ENCODE measurements around the gene SLC25A33.

DNA sequence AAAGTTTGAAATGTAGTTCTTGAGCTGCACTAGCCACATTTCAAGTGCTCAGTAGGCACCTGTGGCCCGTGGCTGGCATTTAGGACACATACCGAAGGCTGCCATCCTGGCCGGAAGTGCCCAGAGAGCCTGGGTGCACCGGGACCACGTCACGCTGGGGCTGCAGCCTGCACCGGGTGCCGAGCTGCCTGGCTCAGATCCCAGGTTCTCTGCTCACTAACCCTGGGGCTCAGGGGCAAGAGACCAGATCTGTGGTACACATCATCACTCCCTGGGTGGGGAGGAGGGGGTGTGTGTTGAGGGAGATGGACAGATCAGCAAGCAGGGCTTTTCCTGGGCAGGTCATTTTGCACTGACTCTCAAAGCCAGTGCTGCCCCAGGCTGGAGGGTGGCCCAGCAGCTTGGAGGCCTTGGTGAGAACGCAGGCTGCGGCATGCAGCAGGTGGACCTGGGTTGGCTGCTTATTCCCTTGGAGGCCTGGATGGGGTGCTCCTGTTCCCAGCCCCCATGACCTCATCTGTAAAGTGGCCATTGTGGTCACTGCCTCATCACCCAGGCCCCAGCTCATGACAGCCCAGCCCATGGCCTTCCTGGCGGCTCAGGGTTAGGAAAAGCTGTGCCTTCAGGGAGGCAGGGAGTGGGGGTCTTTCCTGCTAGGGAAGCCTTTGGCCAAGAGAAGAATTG, 73.0 kb downstream of the SLC25A33 start:
- TF ChIP-seq, protein P1, sequence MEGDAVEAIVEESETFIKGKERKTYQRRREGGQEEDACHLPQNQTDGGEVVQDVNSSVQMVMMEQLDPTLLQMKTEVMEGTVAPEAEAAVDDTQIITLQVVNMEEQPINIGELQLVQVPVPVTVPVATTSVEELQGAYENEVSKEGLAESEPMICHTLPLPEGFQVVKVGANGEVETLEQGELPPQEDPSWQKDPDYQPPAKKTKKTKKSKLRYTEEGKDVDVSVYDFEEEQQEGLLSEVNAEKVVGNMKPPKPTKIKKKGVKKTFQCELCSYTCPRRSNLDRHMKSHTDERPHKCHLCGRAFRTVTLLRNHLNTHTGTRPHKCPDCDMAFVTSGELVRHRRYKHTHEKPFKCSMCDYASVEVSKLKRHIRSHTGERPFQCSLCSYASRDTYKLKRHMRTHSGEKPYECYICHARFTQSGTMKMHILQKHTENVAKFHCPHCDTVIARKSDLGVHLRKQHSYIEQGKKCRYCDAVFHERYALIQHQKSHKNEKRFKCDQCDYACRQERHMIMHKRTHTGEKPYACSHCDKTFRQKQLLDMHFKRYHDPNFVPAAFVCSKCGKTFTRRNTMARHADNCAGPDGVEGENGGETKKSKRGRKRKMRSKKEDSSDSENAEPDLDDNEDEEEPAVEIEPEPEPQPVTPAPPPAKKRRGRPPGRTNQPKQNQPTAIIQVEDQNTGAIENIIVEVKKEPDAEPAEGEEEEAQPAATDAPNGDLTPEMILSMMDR (IDR thresholded peaks at IDR 0.05): no peak
- TF ChIP-seq POLR2A (IDR thresholded peaks at IDR 0.05): no peak

Measured in right lobe of liver (tissue), 4 donors.